ENCODE results near the gene ACSBG1.

Gene ACSBG1

GRCh38 chr15:78203346-78204225 is 30.8 kb downstream of the ACSBG1 start:
- no peak for DNase-seq (ENCODE audit: low read depth, low spot score)

- DNase-seq (ENCODE audit: low read depth, low spot score): no peak
These were observed 32.8 kb downstream of the ACSBG1 start for GRCh38 chr15:78201281-78202190.

GRCh38 chr15:78200276-78200930 is 34.0 kb downstream of the ACSBG1 start:
- DNase-seq (ENCODE audit: low read depth, low spot score): no peak

GRCh38 chr15:78197632-78198031 is 36.7 kb downstream of the ACSBG1 start:
- no peak for DNase-seq (ENCODE audit: low read depth, low spot score)

GRCh38 chr15:78195735-78196201 is 38.6 kb downstream of the ACSBG1 start:
- no peak for DNase-seq (ENCODE audit: low read depth, low spot score)

- no peak for DNase-seq (ENCODE audit: low read depth, low spot score)
These were observed 39.8 kb downstream of the ACSBG1 start for GRCh38 chr15:78194568-78194925.

- DNase-seq (ENCODE audit: low read depth, low spot score): no peak
These were observed 40.4 kb downstream of the ACSBG1 start for GRCh38 chr15:78193731-78194567.

GRCh38 chr15:78192826-78193594 is 41.4 kb downstream of the ACSBG1 start:
- DNase-seq (ENCODE audit: low read depth, low spot score): no peak

GRCh38 chr15:78182821-78183220 is 51.5 kb downstream of the ACSBG1 start:
- no peak for DNase-seq (ENCODE audit: low read depth, low spot score)

GRCh38 chr15:78182336-78182700 is 52.0 kb downstream of the ACSBG1 start:
- no peak for DNase-seq (ENCODE audit: low read depth, low spot score)

GRCh38 chr15:78179906-78180305 is 54.5 kb downstream of the ACSBG1 start:
- no peak for DNase-seq (ENCODE audit: low read depth, low spot score)

- no peak for DNase-seq (ENCODE audit: low read depth, low spot score)
These were observed 55.0 kb downstream of the ACSBG1 start for GRCh38 chr15:78179286-78179840.

- DNase-seq (ENCODE audit: low read depth, low spot score): no peak
These were observed 56.3 kb downstream of the ACSBG1 start for GRCh38 chr15:78178064-78178463.

- DNase-seq (ENCODE audit: low read depth, low spot score): peak; percentile 42
These were observed 56.9 kb downstream of the ACSBG1 start for GRCh38 chr15:78177447-78177873.

- no peak for DNase-seq (ENCODE audit: low read depth, low spot score)
These were observed 59.0 kb downstream of the ACSBG1 start for GRCh38 chr15:78175330-78175729.

GRCh38 chr15:78174401-78174800 is 60.0 kb downstream of the ACSBG1 start:
- no peak for DNase-seq (ENCODE audit: low read depth, low spot score)

GRCh38 chr15:78171864-78172472 is 62.4 kb downstream of the ACSBG1 start:
- DNase-seq (ENCODE audit: low read depth, low spot score): no peak

GRCh38 chr15:78170848-78171773 is 63.3 kb downstream of the ACSBG1 start:
- DNase-seq (ENCODE audit: low read depth, low spot score): no peak

All from iPS DF 19.7 (cell line).